HUES6 (cell line): ENCODE data around the gene HRCT1.
"Not testable (repeated sequence)": the region's sequence is repeated elsewhere in the genome, so short reads cannot be mapped to it uniquely, and the experiment has no call there.

ENCODE experiments used
- H3K27ac ChIP-seq: 2 replicates; pipeline ENCODE4 v1.7.0; 2013; ENCODE audit warnings: low read depth, mild to moderate bottlenecking, low read length, inconsistent platforms
- H3K27me3 ChIP-seq: 2 replicates; pipeline ENCODE4 v1.6.1; 2013; ENCODE audit warnings: low read length; ENCODE audit not compliant: control insufficient read depth, insufficient read depth
- H3K36me3 ChIP-seq: 2 replicates; pipeline ENCODE4 v1.6.1; 2013; ENCODE audit warnings: low read length; ENCODE audit not compliant: control insufficient read depth, insufficient read depth
- H3K4me1 ChIP-seq: 2 replicates; pipeline ENCODE4 v1.6.1; 2013; ENCODE audit warnings: low read length; ENCODE audit not compliant: control insufficient read depth, insufficient read depth
- H3K4me3 ChIP-seq: 2 replicates; pipeline ENCODE4 v1.5.1; 2013; ENCODE audit warnings: low read depth, low read length
- H3K9ac ChIP-seq: one replicate; pipeline ENCODE4 v1.6.1; 2013; ENCODE audit warnings: mild to moderate bottlenecking, low read length
- H3K9me3 ChIP-seq: 2 replicates; pipeline ENCODE4 v1.6.1; 2013; ENCODE audit warnings: low read depth, low read length; ENCODE audit not compliant: control insufficient read depth, insufficient read depth

Gene HRCT1

GRCh38 chr9:35920051-35920620 is 14.1 kb downstream of the HRCT1 start:
- Histone ChIP-seq H3K4me3 (no peak overlapping the region), H3K9me3 (no peaks in the 10 kb centered on the region), H3K4me1 (peaks cover 16% of the 10 kb centered on the region), H3K36me3 (no peaks in the 10 kb centered on the region), H3K27ac (no peak overlapping the region), H3K27me3 (no peaks in the 10 kb centered on the region), H3K9ac (no peak overlapping the region)

- Histone ChIP-seq H3K36me3 (no peaks in the 10 kb centered on the region), H3K27ac (no peak overlapping the region), H3K9me3 (no peaks in the 10 kb centered on the region), H3K4me1 (peaks cover 7% of the 10 kb centered on the region; the same call in 1 of the 2 replicates), H3K9ac (no peak overlapping the region), H3K4me3 (no peak overlapping the region), H3K27me3 (no peaks in the 10 kb centered on the region)
Observed at GRCh38 chr9:35923598-35923926, 17.6 kb downstream of the HRCT1 start.

- no peaks in the 10 kb centered on the region for H3K9me3 ChIP-seq
- no peaks in the 10 kb centered on the region for H3K36me3 ChIP-seq
- no peak overlapping the region for H3K27ac ChIP-seq
- H3K9ac ChIP-seq = no peak overlapping the region
- H3K27me3 ChIP-seq = no peaks in the 10 kb centered on the region
- peaks cover 7% of the 10 kb centered on the region; the same call in 1 of the 2 replicates for H3K4me1 ChIP-seq
- no peak overlapping the region for H3K4me3 ChIP-seq
Observed at GRCh38 chr9:35923927-35924763, 18.1 kb downstream of the HRCT1 start.

- peaks cover 5% of the 10 kb centered on the region; the same call in 1 of the 2 replicates for H3K4me1 ChIP-seq
- H3K27me3 ChIP-seq = 0 out of 2 replicates have a peak, but pooled peaks cover 8% of the 10 kb centered on the region
- no peaks in the 10 kb centered on the region for H3K36me3 ChIP-seq
- no peak overlapping the region for H3K4me3 ChIP-seq
- no peaks in the 10 kb centered on the region for H3K9me3 ChIP-seq
- H3K27ac ChIP-seq = no peak overlapping the region
- H3K9ac ChIP-seq = no peak overlapping the region
Observed at GRCh38 chr9:35928591-35929452, 22.8 kb downstream of the HRCT1 start.

- Histone ChIP-seq H3K36me3 (no peaks in the 10 kb centered on the region), H3K4me1 (no peaks in the 10 kb centered on the region), H3K9ac (no peak overlapping the region), H3K27me3 (0 out of 2 replicates have a peak, but pooled peaks cover 8% of the 10 kb centered on the region), H3K4me3 (no peak overlapping the region), H3K27ac (no peak overlapping the region), H3K9me3 (no peaks in the 10 kb centered on the region)
Observed at GRCh38 chr9:35929453-35929718, 23.4 kb downstream of the HRCT1 start.

GRCh38 chr9:35930521-35930920 is 24.5 kb downstream of the HRCT1 start:
- Histone ChIP-seq H3K36me3 (no peaks in the 10 kb centered on the region), H3K4me3 (no peak overlapping the region), H3K27ac (no peak overlapping the region), H3K9me3 (no peaks in the 10 kb centered on the region), H3K9ac (no peak overlapping the region), H3K4me1 (no peaks in the 10 kb centered on the region), H3K27me3 (0 out of 2 replicates have a peak, but pooled peaks cover 8% of the 10 kb centered on the region)

- H3K4me3 ChIP-seq = no peak overlapping the region
- no peaks in the 10 kb centered on the region for H3K9me3 ChIP-seq
- no peak overlapping the region for H3K27ac ChIP-seq
- H3K4me1 ChIP-seq = no peaks in the 10 kb centered on the region
- H3K9ac ChIP-seq = no peak overlapping the region
- 0 out of 2 replicates have a peak, but pooled peaks cover 8% of the 10 kb centered on the region for H3K27me3 ChIP-seq
- no peaks in the 10 kb centered on the region for H3K36me3 ChIP-seq
Observed at GRCh38 chr9:35930989-35931388, 25.0 kb downstream of the HRCT1 start.

- Histone ChIP-seq H3K9me3 (peaks cover 3% of the 10 kb centered on the region; the same call in 1 of the 2 replicates), H3K9ac (no peak overlapping the region), H3K4me1 (no peaks in the 10 kb centered on the region), H3K27me3 (0 out of 2 replicates have a peak, but pooled peaks cover 8% of the 10 kb centered on the region), H3K36me3 (no peaks in the 10 kb centered on the region), H3K27ac (no peak overlapping the region), H3K4me3 (no peak overlapping the region)
Observed at GRCh38 chr9:35932735-35933134, 26.7 kb downstream of the HRCT1 start.

GRCh38 chr9:35933550-35934067 is 27.6 kb downstream of the HRCT1 start:
- Histone ChIP-seq H3K4me1 (no peaks in the 10 kb centered on the region), H3K27ac (no peak overlapping the region), H3K36me3 (no peaks in the 10 kb centered on the region), H3K9me3 (peaks cover 3% of the 10 kb centered on the region; the same call in 1 of the 2 replicates), H3K27me3 (0 out of 2 replicates have a peak, but pooled peaks cover 8% of the 10 kb centered on the region), H3K9ac (no peak overlapping the region), H3K4me3 (no peak overlapping the region)

- H3K4me3 ChIP-seq, H3K9me3 ChIP-seq, H3K27me3 ChIP-seq, H3K4me1 ChIP-seq, H3K36me3 ChIP-seq, H3K9ac ChIP-seq, H3K27ac ChIP-seq: not testable (repeated sequence)
Observed at GRCh38 chr9:35934069-35934468, 28.1 kb downstream of the HRCT1 start.
